SK-N-SH treated with all-trans-retinoic acid at 6 μM for 48 hours (cell line): Measurements from ENCODE around the gene CHRNB2.
A peak's percentile ranks its signal among the peaks of the same experiment; 100 is the strongest.

Experiments used
- ATAC-seq: fragments of 200-7000 bp; cut with Tn5 transposase; 3 replicates; pipeline ENCODE4 v1.9.1; 2020; ENCODE audit warnings: mild to moderate bottlenecking, moderate library complexity
- CSDC2 ChIP-seq: fragments of 250-450 bp; sonication (Bioruptor Pico); IDR thresholded peaks from 2 replicates; pipeline ENCODE4 v1.5.0; 2020; ENCODE audit warnings: mild to moderate bottlenecking, moderate library complexity
- ESRRG ChIP-seq: fragments of 250-450 bp; sonication (Bioruptor Pico); IDR thresholded peaks from 2 replicates; pipeline ENCODE4 v1.6.1; 2021; ENCODE audit warnings: mild to moderate bottlenecking
- GLIS3 ChIP-seq: fragments of 250-450 bp; sonication (Bioruptor Pico); IDR thresholded peaks from 2 replicates; pipeline ENCODE4 v1.5.0; 2020; ENCODE audit warnings: mild to moderate bottlenecking, moderate library complexity
- ISL1 ChIP-seq: fragments of 250-450 bp; sonication (Bioruptor Pico); IDR thresholded peaks from 2 replicates; pipeline ENCODE4 v2.1.2; 2022; ENCODE audit warnings: mild to moderate bottlenecking, moderate library complexity
- OSR1 ChIP-seq: fragments of 250-450 bp; sonication (Bioruptor Pico); IDR thresholded peaks from 2 replicates; pipeline ENCODE4 v1.8.0; 2022; ENCODE audit warnings: moderate library complexity, mild to moderate bottlenecking, inconsistent platforms
- TCF4 ChIP-seq: fragments of 250-450 bp; sonication (Bioruptor Pico); IDR thresholded peaks from 2 replicates; pipeline ENCODE4 v1.8.0; 2021; ENCODE audit warnings: mild to moderate bottlenecking, moderate library complexity, borderline replicate concordance
- ZC3H10 ChIP-seq: fragments of 250-450 bp; sonication (Bioruptor Pico); IDR thresholded peaks from 2 replicates; pipeline ENCODE4 v1.5.1; 2021; ENCODE audit warnings: mild to moderate bottlenecking, moderate library complexity
- ZFP3 ChIP-seq: fragments of 250-450 bp; sonication (Bioruptor Pico); IDR thresholded peaks from 2 replicates; pipeline ENCODE4 v1.5.0; 2020; ENCODE audit warnings: mild to moderate bottlenecking, moderate library complexity
- ZNF70 ChIP-seq: fragments of 450-650 bp; formaldehyde crosslinking; IDR thresholded peaks from 2 replicates; pipeline ENCODE4 v1.5.0; 2020; ENCODE audit warnings: mild to moderate bottlenecking, moderate library complexity
- ZNF8 ChIP-seq: fragments of 450-650 bp; formaldehyde crosslinking; IDR thresholded peaks from 2 replicates; pipeline ENCODE4 v1.5.0; 2020; ENCODE audit warnings: mild to moderate bottlenecking, moderate library complexity
- TF ChIP-seq, protein P1 (sequence below): fragments of 250-450 bp; sonication (Bioruptor Pico); IDR thresholded peaks from 2 replicates; pipeline ENCODE4 v1.5.0; 2020; ENCODE audit warnings: mild to moderate bottlenecking, moderate library complexity
- TF ChIP-seq, protein P2 (sequence below): fragments of 250-450 bp; sonication (Bioruptor Pico); IDR thresholded peaks from 2 replicates; pipeline ENCODE4 v1.5.1; 2020; ENCODE audit warnings: low read depth, mild to moderate bottlenecking, moderate library complexity
- TF ChIP-seq, protein P3 (sequence below): fragments of 250-450 bp; sonication (Bioruptor Pico); IDR thresholded peaks from 2 replicates; pipeline ENCODE4 v1.5.1; 2021; ENCODE audit warnings: mild to moderate bottlenecking, moderate library complexity
- TF ChIP-seq, protein P4 (sequence below): fragments of 250-450 bp; sonication (Bioruptor Pico); IDR thresholded peaks from 2 replicates; pipeline ENCODE4 v1.8.0; 2020; ENCODE audit warnings: mild to moderate bottlenecking, moderate library complexity, borderline replicate concordance

CHRNB2 gene

DNA sequence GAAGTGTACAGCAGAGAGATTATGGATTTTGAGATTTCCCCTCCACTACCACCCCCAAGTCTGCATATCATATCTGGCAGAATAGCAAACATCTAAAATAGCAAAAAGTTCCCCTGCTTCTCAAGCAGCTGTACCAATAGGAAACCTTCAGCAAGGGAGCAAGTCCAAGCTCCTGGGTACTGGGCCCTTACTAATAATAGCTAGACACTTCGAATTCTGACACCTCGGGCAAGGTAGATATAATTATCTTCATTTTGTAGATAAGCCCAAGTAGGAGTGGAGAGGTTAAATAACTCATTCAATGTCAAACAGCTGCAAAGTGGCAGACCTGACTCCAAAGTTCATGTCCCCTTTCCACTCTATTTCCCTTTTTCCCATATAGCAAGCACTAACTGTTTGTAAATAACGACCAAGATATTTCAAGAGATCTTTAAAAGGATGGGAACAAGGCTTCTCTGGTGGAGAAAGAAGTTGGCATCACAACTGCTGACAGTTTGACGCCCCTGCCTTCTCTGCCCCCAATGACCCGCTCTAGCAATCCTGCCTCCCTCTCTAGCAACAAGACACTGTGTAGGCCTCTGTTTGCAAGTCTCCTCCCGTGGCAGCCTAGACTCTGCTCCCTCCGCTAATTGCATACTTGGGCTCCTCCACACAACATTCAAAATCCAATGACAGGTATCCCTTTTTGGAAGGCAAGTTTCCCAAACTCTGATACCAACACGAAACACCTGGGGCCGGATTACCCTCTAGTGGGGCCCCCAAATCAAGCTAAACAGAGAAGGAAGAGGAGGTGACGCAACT, 59.1 kb downstream of the CHRNB2 start:
- TF ChIP-seq TCF4 (CRISPR knock-in tag) (no peak), GLIS3 (CRISPR knock-in tag) (no peak), ZNF8 (CRISPR knock-in tag) (no peak), ZNF70 (CRISPR knock-in tag) (no peak), CSDC2 (CRISPR knock-in tag) (no peak), OSR1 (CRISPR knock-in tag) (no peak), ZFP3 (no peak)
- TF ChIP-seq, protein P1, sequence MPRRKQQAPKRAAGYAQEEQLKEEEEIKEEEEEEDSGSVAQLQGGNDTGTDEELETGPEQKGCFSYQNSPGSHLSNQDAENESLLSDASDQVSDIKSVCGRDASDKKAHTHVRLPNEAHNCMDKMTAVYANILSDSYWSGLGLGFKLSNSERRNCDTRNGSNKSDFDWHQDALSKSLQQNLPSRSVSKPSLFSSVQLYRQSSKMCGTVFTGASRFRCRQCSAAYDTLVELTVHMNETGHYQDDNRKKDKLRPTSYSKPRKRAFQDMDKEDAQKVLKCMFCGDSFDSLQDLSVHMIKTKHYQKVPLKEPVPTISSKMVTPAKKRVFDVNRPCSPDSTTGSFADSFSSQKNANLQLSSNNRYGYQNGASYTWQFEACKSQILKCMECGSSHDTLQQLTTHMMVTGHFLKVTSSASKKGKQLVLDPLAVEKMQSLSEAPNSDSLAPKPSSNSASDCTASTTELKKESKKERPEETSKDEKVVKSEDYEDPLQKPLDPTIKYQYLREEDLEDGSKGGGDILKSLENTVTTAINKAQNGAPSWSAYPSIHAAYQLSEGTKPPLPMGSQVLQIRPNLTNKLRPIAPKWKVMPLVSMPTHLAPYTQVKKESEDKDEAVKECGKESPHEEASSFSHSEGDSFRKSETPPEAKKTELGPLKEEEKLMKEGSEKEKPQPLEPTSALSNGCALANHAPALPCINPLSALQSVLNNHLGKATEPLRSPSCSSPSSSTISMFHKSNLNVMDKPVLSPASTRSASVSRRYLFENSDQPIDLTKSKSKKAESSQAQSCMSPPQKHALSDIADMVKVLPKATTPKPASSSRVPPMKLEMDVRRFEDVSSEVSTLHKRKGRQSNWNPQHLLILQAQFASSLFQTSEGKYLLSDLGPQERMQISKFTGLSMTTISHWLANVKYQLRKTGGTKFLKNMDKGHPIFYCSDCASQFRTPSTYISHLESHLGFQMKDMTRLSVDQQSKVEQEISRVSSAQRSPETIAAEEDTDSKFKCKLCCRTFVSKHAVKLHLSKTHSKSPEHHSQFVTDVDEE, result no peak
- TF ChIP-seq, protein P2, sequence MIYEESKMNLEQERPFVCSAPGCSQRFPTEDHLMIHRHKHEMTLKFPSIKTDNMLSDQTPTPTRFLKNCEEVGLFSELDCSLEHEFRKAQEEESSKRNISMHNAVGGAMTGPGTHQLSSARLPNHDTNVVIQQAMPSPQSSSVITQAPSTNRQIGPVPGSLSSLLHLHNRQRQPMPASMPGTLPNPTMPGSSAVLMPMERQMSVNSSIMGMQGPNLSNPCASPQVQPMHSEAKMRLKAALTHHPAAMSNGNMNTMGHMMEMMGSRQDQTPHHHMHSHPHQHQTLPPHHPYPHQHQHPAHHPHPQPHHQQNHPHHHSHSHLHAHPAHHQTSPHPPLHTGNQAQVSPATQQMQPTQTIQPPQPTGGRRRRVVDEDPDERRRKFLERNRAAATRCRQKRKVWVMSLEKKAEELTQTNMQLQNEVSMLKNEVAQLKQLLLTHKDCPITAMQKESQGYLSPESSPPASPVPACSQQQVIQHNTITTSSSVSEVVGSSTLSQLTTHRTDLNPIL (CRISPR knock-in tag), result no peak
- TF ChIP-seq, protein P3, sequence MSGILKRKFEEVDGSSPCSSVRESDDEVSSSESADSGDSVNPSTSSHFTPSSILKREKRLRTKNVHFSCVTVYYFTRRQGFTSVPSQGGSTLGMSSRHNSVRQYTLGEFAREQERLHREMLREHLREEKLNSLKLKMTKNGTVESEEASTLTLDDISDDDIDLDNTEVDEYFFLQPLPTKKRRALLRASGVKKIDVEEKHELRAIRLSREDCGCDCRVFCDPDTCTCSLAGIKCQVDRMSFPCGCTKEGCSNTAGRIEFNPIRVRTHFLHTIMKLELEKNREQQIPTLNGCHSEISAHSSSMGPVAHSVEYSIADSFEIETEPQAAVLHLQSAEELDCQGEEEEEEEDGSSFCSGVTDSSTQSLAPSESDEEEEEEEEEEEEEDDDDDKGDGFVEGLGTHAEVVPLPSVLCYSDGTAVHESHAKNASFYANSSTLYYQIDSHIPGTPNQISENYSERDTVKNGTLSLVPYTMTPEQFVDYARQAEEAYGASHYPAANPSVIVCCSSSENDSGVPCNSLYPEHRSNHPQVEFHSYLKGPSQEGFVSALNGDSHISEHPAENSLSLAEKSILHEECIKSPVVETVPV, result no peak

DNA sequence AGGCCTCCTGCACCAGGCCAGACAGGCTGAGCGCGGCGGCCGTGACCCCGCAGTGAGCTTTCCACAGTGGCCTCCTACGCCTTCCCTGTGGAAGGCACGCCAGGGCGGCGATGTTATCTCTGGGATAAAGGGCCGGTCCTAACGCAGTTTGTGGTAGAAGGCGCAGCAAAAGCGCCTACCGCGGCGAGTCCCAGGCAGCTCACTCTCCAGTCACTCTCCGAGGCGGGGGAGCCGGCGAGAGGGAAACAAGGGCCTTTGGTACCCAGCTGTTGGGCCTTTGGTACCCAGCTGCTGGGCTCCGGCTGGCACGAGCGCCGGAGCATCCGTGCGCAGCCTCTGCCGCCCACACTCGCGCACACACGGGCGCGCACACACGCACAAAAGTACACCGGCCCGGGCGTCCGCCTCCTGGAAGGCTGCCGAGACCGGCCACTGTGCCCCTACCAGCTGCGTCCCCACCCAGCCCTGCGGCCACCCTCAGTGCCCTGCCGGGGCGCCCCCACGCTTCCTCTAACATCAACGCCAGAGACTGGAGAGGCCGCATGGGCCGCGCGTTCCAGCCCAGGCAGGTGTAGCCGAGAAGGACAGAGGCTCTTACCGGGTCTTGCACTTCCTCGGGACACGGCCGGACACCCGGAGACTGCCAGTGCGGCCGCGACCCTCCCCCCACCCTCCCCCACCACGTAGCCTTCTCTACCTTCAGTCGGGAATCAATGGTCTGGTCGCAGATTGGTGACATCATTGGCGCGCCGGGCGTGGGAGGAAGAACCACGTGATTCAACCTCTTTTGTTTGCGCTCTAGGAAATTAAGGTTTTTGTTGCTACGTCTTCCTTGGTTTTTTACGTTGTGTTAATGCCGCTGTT, 59.9 kb downstream of the CHRNB2 start:
- TF ChIP-seq, protein P2 (CRISPR knock-in tag), result no peak
- TF ChIP-seq ISL1 (CRISPR knock-in tag) (no peak), ZC3H10 (no peak), ESRRG (no peak), CSDC2 (CRISPR knock-in tag) (no peak), ZNF70 (CRISPR knock-in tag) (no peak), OSR1 (CRISPR knock-in tag) (no peak)
- TF ChIP-seq, protein P1, result no peak
- TF ChIP-seq, protein P4, sequence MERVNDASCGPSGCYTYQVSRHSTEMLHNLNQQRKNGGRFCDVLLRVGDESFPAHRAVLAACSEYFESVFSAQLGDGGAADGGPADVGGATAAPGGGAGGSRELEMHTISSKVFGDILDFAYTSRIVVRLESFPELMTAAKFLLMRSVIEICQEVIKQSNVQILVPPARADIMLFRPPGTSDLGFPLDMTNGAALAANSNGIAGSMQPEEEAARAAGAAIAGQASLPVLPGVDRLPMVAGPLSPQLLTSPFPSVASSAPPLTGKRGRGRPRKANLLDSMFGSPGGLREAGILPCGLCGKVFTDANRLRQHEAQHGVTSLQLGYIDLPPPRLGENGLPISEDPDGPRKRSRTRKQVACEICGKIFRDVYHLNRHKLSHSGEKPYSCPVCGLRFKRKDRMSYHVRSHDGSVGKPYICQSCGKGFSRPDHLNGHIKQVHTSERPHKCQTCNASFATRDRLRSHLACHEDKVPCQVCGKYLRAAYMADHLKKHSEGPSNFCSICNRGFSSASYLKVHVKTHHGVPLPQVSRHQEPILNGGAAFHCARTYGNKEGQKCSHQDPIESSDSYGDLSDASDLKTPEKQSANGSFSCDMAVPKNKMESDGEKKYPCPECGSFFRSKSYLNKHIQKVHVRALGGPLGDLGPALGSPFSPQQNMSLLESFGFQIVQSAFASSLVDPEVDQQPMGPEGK (CRISPR knock-in tag), result no peak
- TF ChIP-seq, protein P3, result no peak
- TF ChIP-seq, all 23 proteins: peak for 0
- peak; percentile 86 for ATAC-seq

More for the DNA sequence above, 59.1 kb downstream of the CHRNB2 start:
- ATAC-seq, result peak; percentile 67
